SU-DHL-6 (cell line): ENCODE measurements around the gene OLFML2B.

Source experiments
- EZH2phosphoT487 ChIP-seq: fragments of 200-600 bp; sonication (generic), shearing (Covaris generic); conservative IDR thresholded peaks from 2 replicates; pipeline ENCODE4 v1.6.1; 2018; ENCODE audit warnings: mild to moderate bottlenecking, antibody characterized with exemption, low read length, moderate library complexity, mixed read lengths
- TF ChIP-seq, protein P1 (sequence below): fragments of 200-600 bp; sonication (generic); IDR thresholded peaks from one replicate; pipeline ENCODE4 v1.5.1; 2017; ENCODE audit warnings: antibody characterized with exemption, mild to moderate bottlenecking, low read length, moderate library complexity; ENCODE audit not compliant: insufficient read depth, poor library complexity, severe bottlenecking

DNA sequence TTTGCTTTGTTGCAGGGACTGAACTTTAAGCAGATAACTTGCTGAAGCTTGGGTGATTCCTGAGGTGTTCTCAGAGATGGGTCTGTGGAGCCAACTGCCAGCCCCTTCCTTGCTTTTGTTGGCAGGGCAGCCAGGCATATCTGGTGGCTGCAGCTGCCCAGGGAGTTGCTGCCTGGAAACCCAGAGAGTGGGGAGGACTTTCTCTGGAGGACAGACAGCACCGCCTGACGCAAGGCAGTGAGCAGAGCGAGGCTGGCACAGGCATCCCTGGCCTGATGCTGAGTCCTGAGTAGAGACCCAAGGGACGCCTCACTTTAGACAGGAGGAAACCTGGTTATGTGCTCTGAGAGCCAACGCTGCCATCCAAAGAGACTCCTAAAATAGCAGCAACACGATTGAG lies 9.8 kb upstream of the OLFML2B start:
- TF ChIP-seq EZH2phosphoT487 = no peak
- TF ChIP-seq, protein P1, sequence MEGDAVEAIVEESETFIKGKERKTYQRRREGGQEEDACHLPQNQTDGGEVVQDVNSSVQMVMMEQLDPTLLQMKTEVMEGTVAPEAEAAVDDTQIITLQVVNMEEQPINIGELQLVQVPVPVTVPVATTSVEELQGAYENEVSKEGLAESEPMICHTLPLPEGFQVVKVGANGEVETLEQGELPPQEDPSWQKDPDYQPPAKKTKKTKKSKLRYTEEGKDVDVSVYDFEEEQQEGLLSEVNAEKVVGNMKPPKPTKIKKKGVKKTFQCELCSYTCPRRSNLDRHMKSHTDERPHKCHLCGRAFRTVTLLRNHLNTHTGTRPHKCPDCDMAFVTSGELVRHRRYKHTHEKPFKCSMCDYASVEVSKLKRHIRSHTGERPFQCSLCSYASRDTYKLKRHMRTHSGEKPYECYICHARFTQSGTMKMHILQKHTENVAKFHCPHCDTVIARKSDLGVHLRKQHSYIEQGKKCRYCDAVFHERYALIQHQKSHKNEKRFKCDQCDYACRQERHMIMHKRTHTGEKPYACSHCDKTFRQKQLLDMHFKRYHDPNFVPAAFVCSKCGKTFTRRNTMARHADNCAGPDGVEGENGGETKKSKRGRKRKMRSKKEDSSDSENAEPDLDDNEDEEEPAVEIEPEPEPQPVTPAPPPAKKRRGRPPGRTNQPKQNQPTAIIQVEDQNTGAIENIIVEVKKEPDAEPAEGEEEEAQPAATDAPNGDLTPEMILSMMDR = no peak
